GM23338 (cell line): ENCODE results near the gene CDC6. TPM values are rescaled to one million over a fixed set of nuclear protein-coding genes. Genes with fewer than 3 reads are reported as not detected.

Source experiments
- ATAC-seq: fragments of 200-7000 bp; cut with Tn5 transposase; 3 replicates; pipeline ENCODE4 v1.9.1; 2020
- DNase-seq: peaks from one replicate; pipeline ENCODE4 v3.0.0-alpha.2; 2015; ENCODE audit warnings: low spot score
- H2AFZ ChIP-seq: fragments of 200-600 bp; sonication (generic); 2 replicates; pipeline ENCODE4 v1.8.0; 2016; ENCODE audit warnings: antibody characterized with exemption, mild to moderate bottlenecking, moderate library complexity
- H3F3A ChIP-seq: fragments of 200-600 bp; sonication (generic); replicated peaks from 2 replicates; pipeline ENCODE4 v1.8.0; 2017; ENCODE audit warnings: antibody characterized with exemption, mixed run types, low read depth
- H3K27ac ChIP-seq: fragments of 200-600 bp; sonication (generic); 2 replicates; pipeline ENCODE4 v1.6.1; 2016; ENCODE audit warnings: low read depth
- H3K27me3 ChIP-seq: fragments of 200-600 bp; sonication (generic); 2 replicates; pipeline ENCODE4 v1.8.0; 2016; ENCODE audit warnings: mild to moderate bottlenecking, mixed run types, moderate library complexity; ENCODE audit not compliant: insufficient read depth
- H3K36me3 ChIP-seq: fragments of 200-600 bp; sonication (generic); 2 replicates; pipeline ENCODE4 v1.8.0; 2016; ENCODE audit warnings: mild to moderate bottlenecking; ENCODE audit not compliant: insufficient read depth
- H3K4me1 ChIP-seq: fragments of 200-600 bp; sonication (generic); 2 replicates; pipeline ENCODE4 v1.8.0; 2016; ENCODE audit warnings: mild to moderate bottlenecking, moderate library complexity; ENCODE audit not compliant: insufficient read depth
- H3K4me2 ChIP-seq: fragments of 200-600 bp; sonication (generic); 2 replicates; pipeline ENCODE4 v1.7.1; 2017; ENCODE audit warnings: mixed run types
- H3K4me3 ChIP-seq: fragments of 200-600 bp; sonication (generic); 2 replicates; pipeline ENCODE4 v1.6.1; 2016; ENCODE audit warnings: mixed run types
- H3K79me2 ChIP-seq: fragments of 200-600 bp; sonication (generic); replicated peaks from 2 replicates; pipeline ENCODE4 v1.8.0; 2017; ENCODE audit warnings: mild to moderate bottlenecking; ENCODE audit not compliant: insufficient read depth
- H3K9me2 ChIP-seq: fragments of 200-600 bp; sonication (generic); 2 replicates; pipeline ENCODE4 v1.8.0; 2017; ENCODE audit not compliant: insufficient read depth
- H4K20me1 ChIP-seq: fragments of 200-600 bp; sonication (generic); replicated peaks from 2 replicates; pipeline ENCODE4 v1.8.0; 2017; ENCODE audit warnings: mild to moderate bottlenecking; ENCODE audit not compliant: insufficient read depth
- H3K27ac Mint-ChIP-seq: 2 replicates; pipeline ENCODE4 v1.8.0; 2020; ENCODE audit warnings: inconsistent platforms, mild to moderate bottlenecking, moderate library complexity, mixed read lengths
- H3K27me3 Mint-ChIP-seq: 3 replicates; pipeline ENCODE4 v1.8.0; 2022; ENCODE audit warnings: low read depth, mild to moderate bottlenecking, moderate library complexity, mixed read lengths, inconsistent platforms; ENCODE audit not compliant: insufficient read depth, poor library complexity
- H3K36me3 Mint-ChIP-seq: 3 replicates; pipeline ENCODE4 v1.8.0; 2021; ENCODE audit warnings: low read depth, mild to moderate bottlenecking, inconsistent platforms, moderate library complexity, mixed read lengths
- H3K4me1 Mint-ChIP-seq: 3 replicates; pipeline ENCODE4 v1.8.0; 2020; ENCODE audit warnings: mild to moderate bottlenecking, inconsistent platforms, mixed read lengths
- H3K4me3 Mint-ChIP-seq: 3 replicates; pipeline ENCODE4 v1.8.0; 2021; ENCODE audit warnings: moderate library complexity, mild to moderate bottlenecking, inconsistent platforms, mixed read lengths
- H3K9me3 Mint-ChIP-seq: 3 replicates; pipeline ENCODE4 v1.8.0; 2020; ENCODE audit warnings: moderate library complexity, mild to moderate bottlenecking, inconsistent platforms, mixed read lengths
- CREB1 ChIP-seq: fragments of 250-450 bp; sonication (Bioruptor Pico); IDR thresholded peaks from 2 replicates; pipeline ENCODE4 v1.5.0; 2020; ENCODE audit warnings: low read depth, mild to moderate bottlenecking, moderate library complexity
- ETS1 ChIP-seq: IDR thresholded peaks from 2 replicates; pipeline ENCODE4 v1.6.1; 2016; ENCODE audit warnings: antibody characterized with exemption
- EZH2 ChIP-seq: fragments of 200-600 bp; sonication (generic); IDR thresholded peaks from one replicate; pipeline ENCODE4 v1.8.0; 2017; ENCODE audit warnings: antibody characterized with exemption, mild to moderate bottlenecking, low read depth; ENCODE audit not compliant: unreplicated experiment
- EZH2phosphoT487 ChIP-seq: fragments of 200-600 bp; sonication (generic); IDR thresholded peaks from one replicate; pipeline ENCODE4 v1.8.1; 2018; ENCODE audit warnings: antibody characterized with exemption; ENCODE audit not compliant: unreplicated experiment
- JUNB ChIP-seq: IDR thresholded peaks from one replicate; pipeline ENCODE4 v1.6.1; 2016; ENCODE audit warnings: antibody characterized with exemption; ENCODE audit not compliant: unreplicated experiment
- NANOG ChIP-seq: IDR thresholded peaks from 2 replicates; pipeline ENCODE4 v1.6.1; 2016; ENCODE audit warnings: antibody characterized with exemption, borderline replicate concordance
- POLR2AphosphoS5 ChIP-seq: IDR thresholded peaks from 2 replicates; pipeline ENCODE4 v1.6.1; 2016; ENCODE audit warnings: antibody characterized with exemption, low read depth
- STAT1 ChIP-seq: IDR thresholded peaks from one replicate; pipeline ENCODE4 v1.6.1; 2016; ENCODE audit warnings: antibody characterized with exemption; ENCODE audit not compliant: unreplicated experiment
- ZNF114 ChIP-seq: fragments of 250-450 bp; sonication (Bioruptor Pico); IDR thresholded peaks from 2 replicates; pipeline ENCODE4 v1.5.0; 2020; ENCODE audit warnings: mild to moderate bottlenecking, moderate library complexity
- ZNF331 ChIP-seq: fragments of 250-450 bp; sonication (Bioruptor Pico); IDR thresholded peaks from 2 replicates; pipeline ENCODE4 v1.5.0; 2020; ENCODE audit warnings: low read depth, mild to moderate bottlenecking, moderate library complexity
- ZNF462 ChIP-seq: fragments of 250-450 bp; sonication (Bioruptor Pico); IDR thresholded peaks from 2 replicates; pipeline ENCODE4 v1.5.0; 2020; ENCODE audit warnings: mild to moderate bottlenecking, moderate library complexity
- polyA plus RNA-seq: library from polyadenylated mRNA; unstranded; fragments of >200 nt; fragmentation: Nextera tagmentation; extraction: Ambion mirVana; gene quantifications from 2 replicates; pipeline ENCODE4 v1.2.1, GENCODE V29; 2016
- total RNA-seq: library from RNA; depleted of rRNA; stranded (reverse); fragments of >200 nt; shearing (Covaris generic); gene quantifications from 2 replicates; pipeline ENCODE4 v1.2.3, GENCODE V29; 2014
- TF ChIP-seq, protein P1 (sequence below), 2 experiments: fragments of 200-600 bp in 1 of 2; sonication (generic) in 1 of 2; conservative IDR thresholded peaks; 2 replicates each; pipeline versions ENCODE4 v1.5.1 to v1.6.1; 2016 to 2017; ENCODE audit warnings: antibody characterized with exemption in 2 of 2, low read depth in 2 of 2, mild to moderate bottlenecking in 2 of 2, moderate library complexity in 1 of 2
- TF ChIP-seq, protein P2 (sequence below): IDR thresholded peaks from one replicate; pipeline ENCODE4 v1.6.1; 2018; ENCODE audit warnings: antibody characterized with exemption; ENCODE audit not compliant: unreplicated experiment

CDC6 gene
- total and polyA plus RNA-seq, 2 experiments from 2014 or later = 46.2 to 79.9 TPM

- Mint-ChIP-seq H3K4me1 (peaks cover 80% of the 10 kb centered on the region), H3K27me3 (peaks cover 42% of the 10 kb centered on the region), H3K4me3 (no peak overlapping the region), H3K27ac (no peak overlapping the region), H3K9me3 (no peaks in the 10 kb centered on the region), H3K36me3 (no peaks in the 10 kb centered on the region; the same call in 2 of the 3 replicates)
- no peak overlapping the region for H2AFZ ChIP-seq
- H3K4me3 ChIP-seq = no peak overlapping the region
- TF ChIP-seq, protein P1, sequence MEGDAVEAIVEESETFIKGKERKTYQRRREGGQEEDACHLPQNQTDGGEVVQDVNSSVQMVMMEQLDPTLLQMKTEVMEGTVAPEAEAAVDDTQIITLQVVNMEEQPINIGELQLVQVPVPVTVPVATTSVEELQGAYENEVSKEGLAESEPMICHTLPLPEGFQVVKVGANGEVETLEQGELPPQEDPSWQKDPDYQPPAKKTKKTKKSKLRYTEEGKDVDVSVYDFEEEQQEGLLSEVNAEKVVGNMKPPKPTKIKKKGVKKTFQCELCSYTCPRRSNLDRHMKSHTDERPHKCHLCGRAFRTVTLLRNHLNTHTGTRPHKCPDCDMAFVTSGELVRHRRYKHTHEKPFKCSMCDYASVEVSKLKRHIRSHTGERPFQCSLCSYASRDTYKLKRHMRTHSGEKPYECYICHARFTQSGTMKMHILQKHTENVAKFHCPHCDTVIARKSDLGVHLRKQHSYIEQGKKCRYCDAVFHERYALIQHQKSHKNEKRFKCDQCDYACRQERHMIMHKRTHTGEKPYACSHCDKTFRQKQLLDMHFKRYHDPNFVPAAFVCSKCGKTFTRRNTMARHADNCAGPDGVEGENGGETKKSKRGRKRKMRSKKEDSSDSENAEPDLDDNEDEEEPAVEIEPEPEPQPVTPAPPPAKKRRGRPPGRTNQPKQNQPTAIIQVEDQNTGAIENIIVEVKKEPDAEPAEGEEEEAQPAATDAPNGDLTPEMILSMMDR (conservative IDR thresholded peaks at IDR 0.05; ENCODE audit: low read depth in 2 of 2) = no peak
- no peak for TF ChIP-seq EZH2phosphoT487
- TF ChIP-seq EZH2 = no peak
- TF ChIP-seq ZNF462 (CRISPR knock-in tag) = no peak
- no peak for TF ChIP-seq JUNB
- no peak for TF ChIP-seq ZNF331 (CRISPR knock-in tag)
- TF ChIP-seq STAT1 = no peak
- TF ChIP-seq ETS1 = no peak
- TF ChIP-seq POLR2AphosphoS5 = no peak
- TF ChIP-seq CREB1 (CRISPR knock-in tag) = no peak
- TF ChIP-seq NANOG = no peak
- no peak for TF ChIP-seq ZNF114 (CRISPR knock-in tag)
- TF ChIP-seq, protein P2, sequence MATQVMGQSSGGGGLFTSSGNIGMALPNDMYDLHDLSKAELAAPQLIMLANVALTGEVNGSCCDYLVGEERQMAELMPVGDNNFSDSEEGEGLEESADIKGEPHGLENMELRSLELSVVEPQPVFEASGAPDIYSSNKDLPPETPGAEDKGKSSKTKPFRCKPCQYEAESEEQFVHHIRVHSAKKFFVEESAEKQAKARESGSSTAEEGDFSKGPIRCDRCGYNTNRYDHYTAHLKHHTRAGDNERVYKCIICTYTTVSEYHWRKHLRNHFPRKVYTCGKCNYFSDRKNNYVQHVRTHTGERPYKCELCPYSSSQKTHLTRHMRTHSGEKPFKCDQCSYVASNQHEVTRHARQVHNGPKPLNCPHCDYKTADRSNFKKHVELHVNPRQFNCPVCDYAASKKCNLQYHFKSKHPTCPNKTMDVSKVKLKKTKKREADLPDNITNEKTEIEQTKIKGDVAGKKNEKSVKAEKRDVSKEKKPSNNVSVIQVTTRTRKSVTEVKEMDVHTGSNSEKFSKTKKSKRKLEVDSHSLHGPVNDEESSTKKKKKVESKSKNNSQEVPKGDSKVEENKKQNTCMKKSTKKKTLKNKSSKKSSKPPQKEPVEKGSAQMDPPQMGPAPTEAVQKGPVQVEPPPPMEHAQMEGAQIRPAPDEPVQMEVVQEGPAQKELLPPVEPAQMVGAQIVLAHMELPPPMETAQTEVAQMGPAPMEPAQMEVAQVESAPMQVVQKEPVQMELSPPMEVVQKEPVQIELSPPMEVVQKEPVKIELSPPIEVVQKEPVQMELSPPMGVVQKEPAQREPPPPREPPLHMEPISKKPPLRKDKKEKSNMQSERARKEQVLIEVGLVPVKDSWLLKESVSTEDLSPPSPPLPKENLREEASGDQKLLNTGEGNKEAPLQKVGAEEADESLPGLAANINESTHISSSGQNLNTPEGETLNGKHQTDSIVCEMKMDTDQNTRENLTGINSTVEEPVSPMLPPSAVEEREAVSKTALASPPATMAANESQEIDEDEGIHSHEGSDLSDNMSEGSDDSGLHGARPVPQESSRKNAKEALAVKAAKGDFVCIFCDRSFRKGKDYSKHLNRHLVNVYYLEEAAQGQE = no peak
- H3K9me2 ChIP-seq = no peaks in the 10 kb centered on the region
- H3F3A ChIP-seq = peaks cover 16% of the 10 kb centered on the region
- H3K36me3 ChIP-seq = no peaks in the 10 kb centered on the region
- ATAC-seq = no peak
- H3K4me2 ChIP-seq = no peak overlapping the region
- DNase-seq = no peak
- H3K79me2 ChIP-seq = 0 out of 2 replicates have a peak, but pooled peaks cover 6% of the 10 kb centered on the region
- H3K27me3 ChIP-seq = peaks cover 36% of the 10 kb centered on the region
- peaks cover 3% of the 10 kb centered on the region for H4K20me1 ChIP-seq
- no peak overlapping the region for H3K27ac ChIP-seq
- H3K4me1 ChIP-seq = peaks cover 31% of the 10 kb centered on the region
Measured at GRCh38 chr17:40314584-40314956, 26.9 kb downstream of the CDC6 start.
